ENCODE measurements around the gene PHKA1. TPM values are rescaled to one million over a fixed set of nuclear protein-coding genes. Genes with fewer than 3 reads are reported as not detected.

The PHKA1 gene
- total RNA-seq, result 5.1 and 5.9 TPM in 2 replicates

DNA sequence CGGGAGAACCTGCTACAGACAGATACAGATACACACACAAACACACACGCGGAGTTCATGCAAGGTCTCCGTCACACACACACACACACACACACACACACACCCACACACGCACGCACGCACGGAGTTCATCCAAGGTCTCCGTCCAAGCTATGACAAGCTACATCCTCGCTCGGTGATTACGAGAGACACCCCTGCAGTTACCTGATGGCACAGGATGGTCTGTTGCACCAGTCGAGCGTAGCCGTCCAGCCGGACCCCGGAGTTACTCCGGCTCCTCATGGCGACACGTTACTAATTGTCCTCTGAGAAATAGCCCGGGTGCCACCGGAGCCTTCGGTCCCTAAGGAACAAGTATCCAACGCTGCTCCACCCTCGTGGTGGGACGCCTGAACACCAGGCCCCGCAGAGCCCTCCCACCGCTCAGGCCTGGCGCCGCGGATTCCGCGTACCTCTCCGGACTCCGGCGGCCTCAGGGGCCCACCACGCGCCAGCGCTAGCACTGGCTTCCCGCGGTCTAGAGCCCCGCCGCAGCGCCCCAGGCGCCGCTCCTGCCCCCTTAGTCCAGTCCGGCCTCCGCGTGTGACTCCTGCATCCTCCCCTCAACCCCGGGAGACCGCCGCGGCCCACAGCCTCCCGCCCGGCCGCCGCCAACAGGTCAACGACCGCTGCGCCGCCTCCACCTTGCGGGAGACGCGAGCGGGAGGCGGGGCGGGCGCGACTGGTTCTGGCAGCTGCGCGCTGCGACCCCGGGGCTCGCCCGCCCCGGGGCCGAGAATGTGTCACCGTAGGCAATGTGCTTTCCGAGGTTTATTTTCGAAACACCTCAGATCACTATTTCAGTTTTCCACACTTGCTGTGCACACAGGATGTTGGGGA is at the start of gene PHKA1:
PHKA1 (minus strand) TSS at position 708 of the 879 bp plus-strand sequence; CDS start at position 282, 426 bp downstream.

DNA sequence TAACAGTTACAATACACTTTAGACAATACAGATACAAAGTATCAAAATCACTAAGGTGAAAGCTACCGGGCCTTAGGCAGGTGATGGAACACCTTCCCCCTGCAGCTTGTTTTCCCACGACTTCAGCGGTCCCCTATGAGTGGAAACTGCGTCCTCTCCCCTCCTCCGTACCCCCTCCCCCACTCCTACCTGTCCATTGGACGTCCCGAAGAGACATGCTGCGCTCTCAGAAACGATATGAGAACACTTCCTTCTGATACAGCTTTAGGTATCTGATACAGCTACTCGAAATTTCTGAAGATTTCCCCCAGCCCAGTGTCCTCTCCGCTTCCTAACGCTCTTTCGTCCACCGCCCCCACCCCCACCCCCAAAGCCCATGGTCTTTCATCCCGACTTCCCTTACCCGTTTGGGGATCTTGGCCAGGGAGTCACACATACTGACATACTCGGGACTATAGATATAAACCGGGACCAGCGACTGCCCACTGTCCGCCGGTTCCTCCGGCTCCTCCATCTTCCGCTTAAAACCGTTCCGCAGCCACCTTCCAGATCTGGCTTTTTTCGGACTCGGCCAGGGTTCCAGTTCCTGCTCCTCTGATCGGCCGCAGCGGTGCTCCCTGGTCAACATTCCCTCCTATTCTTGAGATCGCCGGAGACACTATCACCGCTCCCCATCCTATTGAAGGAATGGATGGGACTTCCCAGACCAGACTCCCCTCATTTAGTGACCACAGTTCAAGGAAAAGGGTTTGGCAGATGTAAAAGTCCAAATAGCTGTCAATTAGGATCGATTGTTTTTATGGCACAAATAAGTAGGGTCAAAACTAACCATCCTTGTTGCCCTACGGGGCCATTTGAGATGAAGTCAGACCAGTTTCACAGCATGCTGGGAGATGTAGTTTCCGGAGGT is 141.6 kb downstream of the PHKA1 start, which contains the start of gene HDAC8:
HDAC8 (minus strand) TSS at position 596 of the 910 bp plus-strand sequence; CDS start at position 514, 82 bp downstream.

Small RNA genes within 50 kb of the gene (small RNA-seq; reads per million reads assigned to genes)
- gene BX295541.1 (not detected), gene RF00012 (not detected), gene RNU1-112P (0.53 reads per million, percentile 14 among the genes with 10 or more reads in this experiment)

Other genes starting within 250 kb of the PHKA1 start
- 36.4 and 37.9 TPM in 2 replicates for gene HDAC8, start 141.5 kb downstream of the PHKA1 start, total RNA-seq
- not detected in 2 replicates for gene DMRTC1B, start 62.6 kb upstream of the PHKA1 start, total RNA-seq
- gene FAM236B, start 68.4 kb upstream of the PHKA1 start, total RNA-seq, result not detected in 2 replicates
- gene FAM236D, start 93.9 kb upstream of the PHKA1 start, total RNA-seq, result not detected in 2 replicates
- not detected in 2 replicates for gene FAM236C, start 198.3 kb upstream of the PHKA1 start, total RNA-seq
- gene FAM236A, start 223.9 kb upstream of the PHKA1 start, total RNA-seq, result not detected in 2 replicates
- not detected in 2 replicates for gene DMRTC1, start 229.5 kb upstream of the PHKA1 start, total RNA-seq